Neural crest cell (in vitro differentiated cells): ENCODE measurements around the gene RNFT2. TPM values are rescaled to one million over a fixed set of nuclear protein-coding genes. Genes with fewer than 3 reads are reported as not detected.

Experiments used
- DNase-seq: peaks from one replicate; pipeline ENCODE4 v3.0.0; 2021; ENCODE audit warnings: low read depth, mixed read lengths, low spot score
- H3K27ac Mint-ChIP-seq: one replicate; pipeline ENCODE4 v1.8.0; 2021; ENCODE audit warnings: mild to moderate bottlenecking, mixed read lengths; ENCODE audit not compliant: unreplicated experiment
- H3K27me3 Mint-ChIP-seq: 2 replicates; pipeline ENCODE4 v1.8.0; 2021; ENCODE audit warnings: low read depth, mild to moderate bottlenecking, mixed read lengths
- H3K36me3 Mint-ChIP-seq: 2 replicates; pipeline ENCODE4 v1.8.0; 2021; ENCODE audit warnings: low read depth, mild to moderate bottlenecking, mixed read lengths
- H3K4me1 Mint-ChIP-seq: 2 replicates; pipeline ENCODE4 v1.8.0; 2021; ENCODE audit warnings: mixed read lengths
- H3K4me3 Mint-ChIP-seq: one replicate; pipeline ENCODE4 v1.8.0; 2021; ENCODE audit warnings: mild to moderate bottlenecking, mixed read lengths
- H3K9me3 Mint-ChIP-seq: 2 replicates; pipeline ENCODE4 v1.8.0; 2021; ENCODE audit warnings: mixed read lengths
- CTCF ChIP-seq: fragments of 200-600 bp; sonication (generic); conservative IDR thresholded peaks from 2 replicates; pipeline ENCODE4 v1.5.0; 2021; ENCODE audit warnings: antibody characterized with exemption, mild to moderate bottlenecking
- total RNA-seq: library from RNA; stranded (reverse); gene quantifications from 2 replicates; pipeline ENCODE4 v1.2.1, GENCODE V29; 2021

Gene RNFT2
- total RNA-seq, 1 donor from 2014 or later: 79.9 TPM

GRCh38 chr12:116849216-116849615, 111.1 kb downstream of the RNFT2 start:
- Mint-ChIP-seq H3K36me3 (peaks cover 13% of the 10 kb centered on the region), H3K4me3 (no peak overlapping the region), H3K27ac (no peak overlapping the region), H3K9me3 (no peaks in the 10 kb centered on the region), H3K4me1 (peaks cover 4% of the 10 kb centered on the region), H3K27me3 (no peaks in the 10 kb centered on the region)
- DNase-seq: no peak
- no peak for TF ChIP-seq CTCF

DNA sequence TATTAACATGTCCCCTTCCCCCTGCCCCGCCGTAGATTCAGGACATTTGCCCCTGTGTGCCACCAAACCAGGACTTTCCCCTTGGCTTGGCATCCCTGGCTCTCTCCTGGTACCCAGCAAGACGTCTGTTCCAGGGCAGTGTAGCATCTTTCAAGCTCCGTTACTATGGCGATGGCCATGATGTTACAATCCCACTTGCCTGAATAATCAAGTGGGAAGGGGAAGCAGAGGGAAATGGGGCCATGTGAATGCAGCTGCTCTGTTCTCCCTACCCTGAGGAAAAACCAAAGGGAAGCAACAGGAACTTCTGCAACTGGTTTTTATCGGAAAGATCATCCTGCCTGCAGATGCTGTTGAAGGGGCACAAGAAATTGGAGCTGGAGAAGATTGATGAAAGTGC, 114.2 kb downstream of the RNFT2 start:
- no peak overlapping the region for H3K4me3 Mint-ChIP-seq

DNA sequence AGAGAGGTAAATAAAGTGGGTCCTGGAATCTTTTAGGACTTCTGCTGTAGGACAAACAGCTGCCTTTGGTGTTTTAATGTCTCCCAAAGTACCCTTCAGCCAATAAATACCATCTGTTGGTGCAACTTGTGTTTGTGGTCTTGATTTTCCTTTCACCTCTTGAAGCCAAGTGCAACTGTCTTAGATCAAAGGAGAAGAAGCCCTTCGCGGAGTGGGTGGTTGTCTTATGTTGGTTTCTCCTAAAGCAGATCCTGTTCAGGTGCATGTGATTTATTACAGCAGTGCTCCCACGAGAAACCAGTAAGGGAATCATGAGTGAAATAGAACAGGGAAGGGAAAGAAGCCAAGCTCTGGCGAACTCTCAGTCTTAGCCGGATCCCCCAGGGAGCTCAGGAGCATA, 115.4 kb downstream of the RNFT2 start:
- Mint-ChIP-seq H3K27me3 (no peaks in the 10 kb centered on the region), H3K36me3 (peaks cover 3% of the 10 kb centered on the region), H3K9me3 (no peaks in the 10 kb centered on the region), H3K4me1 (peaks cover 15% of the 10 kb centered on the region), H3K4me3 (no peak overlapping the region), H3K27ac (peak overlapping the region; percentile 27)
- no peak for TF ChIP-seq CTCF
- no peak for DNase-seq

More for the DNA sequence above, 114.2 kb downstream of the RNFT2 start:
- Mint-ChIP-seq H3K27ac (no peak overlapping the region), H3K27me3 (no peaks in the 10 kb centered on the region), H3K4me1 (peaks cover 5% of the 10 kb centered on the region), H3K36me3 (peaks cover 10% of the 10 kb centered on the region), H3K9me3 (no peaks in the 10 kb centered on the region)
- TF ChIP-seq CTCF: no peak
- no peak for DNase-seq

DNA sequence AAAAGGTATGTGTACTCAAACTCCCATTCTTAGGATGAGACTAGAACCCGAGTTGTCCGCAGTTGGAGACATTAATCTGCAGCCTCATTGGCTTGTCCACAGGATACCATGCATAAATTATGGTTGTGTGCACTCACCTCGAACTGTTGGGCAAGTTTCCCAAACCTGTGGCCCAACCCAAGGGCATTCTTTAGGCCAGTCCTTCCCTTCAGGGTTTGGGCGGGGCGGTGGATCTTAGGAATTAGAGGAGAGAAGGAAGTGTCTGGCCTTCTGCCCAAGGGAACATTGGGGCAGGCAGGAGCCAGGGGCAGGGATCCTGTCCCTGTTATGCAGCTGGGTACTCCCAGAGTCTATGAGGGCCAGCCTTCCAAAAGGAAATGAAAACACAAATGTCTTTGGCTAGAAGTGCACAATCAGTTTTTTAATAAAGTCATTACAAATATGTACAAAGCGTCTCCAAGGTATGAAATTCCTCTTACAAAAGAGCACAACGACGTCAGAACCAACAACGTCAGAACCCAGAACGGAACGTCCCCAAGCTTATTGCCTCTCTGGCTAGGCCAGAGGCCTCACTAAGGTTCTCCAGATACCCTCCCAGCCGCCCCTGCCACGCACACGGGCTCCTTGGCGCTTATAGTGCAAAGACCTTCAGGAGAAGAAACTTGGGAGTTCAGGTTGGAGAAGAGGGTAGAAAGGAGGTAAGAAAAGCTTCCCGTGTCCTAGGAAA, 117.8 kb downstream of the RNFT2 start:
- Mint-ChIP-seq H3K4me3 (no peak overlapping the region), H3K27me3 (peaks cover 2% of the 10 kb centered on the region), H3K9me3 (no peaks in the 10 kb centered on the region), H3K27ac (no peak overlapping the region), H3K36me3 (no peaks in the 10 kb centered on the region), H3K4me1 (peaks cover 29% of the 10 kb centered on the region)
- TF ChIP-seq CTCF: no peak
- DNase-seq: no peak

GRCh38 chr12:116856729-116857128, 118.6 kb downstream of the RNFT2 start:
- H3K36me3 Mint-ChIP-seq: no peaks in the 10 kb centered on the region
- H3K27ac Mint-ChIP-seq: no peak overlapping the region
- DNase-seq: no peak
- H3K9me3 Mint-ChIP-seq: no peaks in the 10 kb centered on the region
- no peak overlapping the region for H3K4me3 Mint-ChIP-seq
- peaks cover 37% of the 10 kb centered on the region for H3K4me1 Mint-ChIP-seq
- no peak for TF ChIP-seq CTCF
- H3K27me3 Mint-ChIP-seq: peaks cover 2% of the 10 kb centered on the region
